Measurements from ENCODE around the gene SH2B2.
A peak's percentile ranks its signal among the peaks of the same experiment; 100 is the strongest.

Gene SH2B2

GRCh38 chr7:102286237-102287110 is at the start of gene SH2B2:
TSS of gene SH2B2 (plus strand) at chr7:102286868. CDS start at chr7:102300551, 13,683 bp downstream.
- peak; percentile 89 for DNase-seq

DNA sequence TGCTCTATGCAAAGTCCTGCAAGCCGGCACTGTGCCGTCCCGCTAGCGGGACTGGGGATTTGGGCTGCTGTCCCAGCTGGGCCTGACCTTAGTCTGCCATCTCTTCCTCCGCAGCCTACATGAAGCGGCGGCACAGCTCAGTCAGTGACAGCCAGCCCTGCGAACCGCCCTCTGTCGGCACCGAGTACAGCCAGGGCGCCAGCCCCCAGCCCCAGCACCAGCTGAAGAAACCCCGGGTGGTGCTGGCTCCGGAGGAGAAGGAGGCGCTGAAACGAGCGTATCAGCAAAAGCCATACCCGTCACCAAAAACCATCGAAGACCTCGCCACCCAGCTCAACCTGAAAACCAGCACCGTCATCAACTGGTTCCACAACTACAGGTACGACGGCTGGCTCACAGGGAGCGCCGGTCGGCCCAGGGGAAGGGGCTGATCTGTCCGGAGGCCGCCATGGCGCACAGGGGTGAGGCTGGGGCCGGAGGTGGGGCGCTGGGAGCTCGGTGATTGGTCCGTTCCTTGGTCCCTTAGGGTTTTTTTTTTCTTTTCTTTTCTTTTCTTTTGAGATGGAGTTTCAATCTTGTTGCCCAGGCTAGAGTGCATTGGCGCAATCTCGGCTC is 47.4 kb upstream of the SH2B2 start:
- DNase-seq, result no peak

- DNase-seq, result no peak
Measured at GRCh38 chr7:102241431-102241830, 45.2 kb upstream of the SH2B2 start.

DNA sequence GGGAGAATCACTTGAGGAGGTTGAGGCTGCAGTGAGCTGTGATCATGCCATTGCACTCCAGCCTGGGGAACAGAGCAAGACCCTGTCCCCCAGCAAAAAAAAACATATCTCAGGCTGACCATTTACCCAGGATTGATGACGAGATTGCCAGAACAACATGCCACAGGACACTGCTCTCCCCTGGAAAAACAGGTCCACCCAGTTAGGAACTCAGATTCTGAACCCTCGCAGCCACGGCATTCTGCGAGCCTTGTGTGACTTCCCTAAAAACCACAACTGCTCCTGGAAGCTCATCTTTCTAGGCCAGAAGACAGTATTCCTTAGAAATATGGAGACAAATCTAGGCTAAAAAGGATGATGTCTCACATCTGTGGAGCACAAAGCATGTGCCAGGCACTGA is 42.1 kb upstream of the SH2B2 start:
- no peak for DNase-seq

DNA sequence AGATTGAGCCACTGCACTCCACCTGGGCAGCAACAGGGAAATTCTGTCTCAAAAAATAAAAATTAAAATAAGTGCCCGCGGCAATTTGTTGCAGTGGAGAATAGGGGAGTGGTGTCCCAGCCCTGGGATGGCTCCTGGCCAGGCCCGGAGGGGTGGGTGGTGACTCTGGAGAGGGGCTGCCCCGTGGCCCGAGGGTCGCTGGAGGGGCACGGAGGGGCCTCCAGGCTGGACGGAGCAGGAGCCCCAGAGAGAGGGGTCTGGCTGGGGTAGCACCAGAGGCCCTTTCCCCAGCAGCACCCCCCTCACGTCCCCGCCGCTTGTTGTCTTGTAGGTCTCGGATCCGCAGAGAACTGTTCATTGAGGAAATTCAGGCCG is 38.6 kb upstream of the SH2B2 start:
- no peak for DNase-seq

DNA sequence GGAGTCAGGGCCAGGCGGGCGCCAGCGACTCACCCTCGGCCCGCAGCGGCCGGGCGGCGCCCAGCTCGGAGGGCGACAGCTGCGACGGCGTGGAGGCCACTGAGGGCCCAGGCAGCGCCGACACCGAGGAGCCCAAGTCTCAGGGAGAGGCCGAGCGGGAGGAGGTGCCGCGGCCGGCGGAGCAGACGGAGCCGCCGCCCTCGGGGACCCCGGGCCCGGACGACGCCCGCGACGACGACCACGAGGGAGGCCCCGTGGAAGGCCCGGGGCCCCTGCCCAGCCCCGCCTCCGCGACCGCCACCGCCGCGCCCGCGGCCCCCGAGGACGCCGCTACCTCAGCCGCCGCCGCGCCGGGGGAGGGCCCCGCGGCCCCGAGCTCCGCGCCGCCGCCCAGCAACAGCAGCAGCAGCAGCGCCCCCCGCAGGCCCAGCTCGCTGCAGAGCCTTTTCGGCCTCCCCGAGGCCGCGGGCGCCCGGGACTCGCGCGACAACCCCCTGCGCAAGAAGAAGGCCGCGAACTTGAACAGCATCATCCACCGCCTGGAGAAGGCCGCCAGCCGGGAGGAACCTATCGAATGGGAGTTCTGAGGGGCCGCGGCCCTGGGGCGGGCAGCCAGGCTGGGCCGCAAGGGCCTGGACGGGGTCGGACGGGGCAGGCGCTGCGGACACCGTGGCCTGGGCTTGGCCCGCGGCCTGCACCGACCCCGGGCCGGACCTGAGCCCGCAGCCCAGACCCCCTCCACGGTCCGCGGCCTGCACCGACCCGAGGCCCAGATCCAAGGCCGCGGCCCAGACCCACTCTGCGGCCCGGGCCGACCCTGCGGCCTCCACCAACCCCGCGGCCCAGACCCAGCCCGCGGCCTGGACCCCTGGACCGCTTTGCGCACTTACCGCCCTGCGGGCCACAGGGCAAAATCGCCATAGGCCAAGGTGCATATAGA is 37.9 kb upstream of the SH2B2 start:
- DNase-seq, result no peak

DNA sequence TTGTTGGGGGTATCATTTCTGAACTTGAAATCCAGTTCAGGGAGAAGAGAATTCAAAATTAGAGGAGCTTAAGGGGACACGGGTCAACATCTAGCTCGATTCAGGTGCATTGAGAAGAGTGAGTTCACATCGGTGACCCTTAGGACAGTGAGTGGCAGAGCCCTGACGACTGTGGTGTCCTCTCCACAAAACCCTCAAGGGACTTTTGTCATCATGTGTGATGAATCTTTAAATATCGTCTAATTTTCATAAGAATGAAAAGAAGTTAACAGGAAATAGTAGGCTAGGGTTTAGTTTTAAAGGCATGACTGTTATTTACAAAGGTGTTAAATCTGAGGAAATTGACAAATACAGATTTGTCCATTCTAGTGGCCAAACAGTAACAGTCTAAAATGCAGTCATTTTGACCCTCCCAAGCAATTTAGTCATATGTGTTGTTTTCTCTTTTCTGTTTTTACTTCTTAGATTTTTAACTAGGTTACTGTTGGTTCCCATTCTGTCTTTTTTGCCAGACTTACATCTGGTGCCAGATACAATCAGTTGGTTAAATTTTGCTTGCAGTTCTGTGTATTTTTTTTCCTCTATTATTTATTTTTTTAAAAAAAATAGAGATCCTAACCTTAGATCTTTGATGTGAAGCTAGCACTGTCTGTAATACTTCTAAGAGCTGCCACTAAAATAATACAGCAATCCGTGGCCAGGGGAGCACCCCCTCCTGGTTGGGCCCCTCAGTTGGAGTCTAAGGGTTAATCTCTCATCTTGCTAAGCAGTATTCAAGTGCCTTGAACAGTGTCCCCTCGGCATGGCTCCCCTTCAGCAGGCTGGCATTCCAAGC is 34.9 kb upstream of the SH2B2 start:
- no peak for DNase-seq

DNA sequence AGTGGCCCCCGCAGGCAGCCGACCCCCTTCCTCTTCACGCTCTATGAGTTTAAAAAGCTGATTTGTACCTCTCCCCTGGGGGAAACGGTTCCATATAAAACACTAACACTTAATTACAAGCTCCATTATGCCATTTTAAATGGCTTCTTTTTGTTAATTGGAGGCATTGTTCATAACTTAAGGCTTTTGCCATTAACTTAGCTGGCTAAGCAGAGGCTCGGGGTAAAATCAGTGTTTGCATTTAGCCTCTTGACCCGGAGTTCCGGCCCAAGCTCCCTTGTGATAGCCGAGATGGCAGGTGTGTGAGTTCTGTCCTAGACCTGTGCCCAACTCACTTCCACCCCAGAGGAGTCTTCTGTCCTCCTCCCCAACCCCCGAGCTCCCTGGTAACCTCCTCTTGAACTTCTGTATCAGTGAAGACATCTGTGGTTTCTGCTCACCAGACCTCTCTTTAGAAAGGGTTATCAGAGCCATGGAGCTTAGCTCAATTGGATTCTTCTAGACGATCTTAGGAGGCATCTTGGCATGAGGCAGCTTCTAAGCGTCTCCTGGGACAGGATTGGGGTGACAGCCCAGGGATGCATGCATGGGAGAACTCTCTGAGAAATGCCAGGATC is 34.2 kb upstream of the SH2B2 start:
- peak; percentile 52 for DNase-seq

GRCh38 chr7:102253066-102253972 is 33.3 kb upstream of the SH2B2 start:
- DNase-seq, result no peak

- no peak for DNase-seq
Measured at GRCh38 chr7:102253973-102254370, 32.7 kb upstream of the SH2B2 start.

DNA sequence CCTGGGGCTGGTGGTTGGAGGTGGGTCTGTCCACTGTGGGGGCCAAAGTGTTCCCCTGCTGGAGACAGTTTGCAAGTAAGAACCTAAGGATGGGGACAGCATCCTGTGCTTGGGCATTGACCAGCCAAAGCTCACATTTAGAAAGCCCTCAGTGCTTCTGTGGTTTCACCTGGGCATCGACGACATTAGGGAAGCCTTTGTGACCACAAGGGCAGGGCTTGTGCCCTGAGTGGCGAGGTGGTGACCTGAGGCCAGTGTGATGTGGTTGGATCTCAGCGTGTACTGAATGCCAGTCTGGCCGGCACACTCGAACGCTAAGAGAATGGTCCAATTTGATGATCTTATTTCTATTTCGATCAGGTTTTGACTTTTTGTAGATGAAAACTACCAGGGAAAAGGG is 32.1 kb upstream of the SH2B2 start:
- no peak for DNase-seq

- no peak for DNase-seq
Measured at GRCh38 chr7:102255501-102255900, 31.2 kb upstream of the SH2B2 start.

- no peak for DNase-seq
Measured at GRCh38 chr7:102255916-102256315, 30.8 kb upstream of the SH2B2 start.

DNA sequence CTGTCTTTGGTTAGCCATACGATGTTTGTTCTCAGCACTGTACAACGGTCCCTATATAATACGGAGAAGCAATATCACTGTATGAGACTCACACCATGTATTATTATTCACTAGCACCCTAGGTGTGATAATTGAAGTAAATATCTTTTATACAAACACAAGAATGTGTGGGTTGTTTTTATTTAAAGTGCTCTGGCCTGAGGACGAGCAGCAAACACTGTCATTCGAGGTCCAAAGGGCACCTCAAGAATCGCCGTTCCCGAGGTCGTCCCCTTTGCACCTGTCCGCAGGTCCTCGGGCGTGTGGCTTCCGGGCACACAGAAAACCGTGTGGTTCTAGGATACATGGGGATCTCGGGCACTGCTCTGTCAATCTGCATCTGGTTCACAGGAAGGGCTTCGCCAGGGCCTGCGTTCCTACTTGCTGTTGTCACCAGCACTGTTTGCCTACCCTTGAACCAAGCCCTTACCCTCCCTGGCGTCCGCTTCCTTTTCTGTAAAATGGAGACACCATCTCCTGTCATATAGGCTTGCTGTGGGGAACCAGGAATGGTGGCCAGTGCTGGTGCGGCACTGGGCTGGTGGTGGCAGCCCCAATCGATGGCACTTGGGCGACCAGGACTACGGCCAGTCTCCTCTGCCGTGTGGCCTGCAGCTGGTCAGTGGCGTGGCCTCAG is 28.5 kb upstream of the SH2B2 start:
- DNase-seq, result no peak

- no peak for DNase-seq
Measured at GRCh38 chr7:102258749-102259107, 27.9 kb upstream of the SH2B2 start.

- DNase-seq, result peak; percentile 82
Measured at GRCh38 chr7:102260856-102261255, 25.8 kb upstream of the SH2B2 start.

GRCh38 chr7:102261451-102261850 is 25.2 kb upstream of the SH2B2 start:
- no peak for DNase-seq

DNA sequence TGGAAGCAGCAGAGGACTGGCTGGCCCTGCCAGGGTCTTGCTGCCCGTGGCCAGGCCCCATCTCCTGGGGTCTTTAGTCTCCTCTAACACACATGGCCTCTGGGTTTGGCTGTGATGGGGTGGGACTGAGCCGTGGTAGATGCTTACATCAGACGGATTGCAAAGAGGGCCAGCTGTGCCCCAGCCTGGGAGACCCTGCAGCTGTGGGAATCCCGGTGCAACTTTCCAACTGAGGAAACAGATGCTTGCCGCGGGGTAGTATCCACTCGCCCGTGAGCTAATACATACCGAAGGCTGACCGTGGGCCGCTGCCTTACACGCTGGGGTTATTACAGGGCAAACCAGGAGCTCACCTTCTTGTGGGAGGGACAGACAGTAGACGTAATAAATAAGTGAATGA is 24.1 kb upstream of the SH2B2 start:
- peak; percentile 80 for DNase-seq

GRCh38 chr7:102264367-102264891 is 22.2 kb upstream of the SH2B2 start:
- DNase-seq, result no peak

GRCh38 chr7:102266541-102266940 is 20.1 kb upstream of the SH2B2 start:
- DNase-seq, result peak; percentile 77
